Body of pancreas (tissue), 4 donors: Measurements from ENCODE around the gene PCDHGA7.

Experiments
- POLR2A ChIP-seq, 3 donors: fragments of 450-650 bp; IDR thresholded peaks; one replicate each; pipeline ENCODE4 v1.6.1; 2016; ENCODE audit warnings: antibody characterized with exemption in 3 of 3, mild to moderate bottlenecking in 2 of 3
- TF ChIP-seq, protein P1 (sequence below), 7 experiments: fragments of 450-650 bp in 4 of 7; fragments of 200-600 bp in 3 of 7; sonication (generic) in 3 of 7; IDR thresholded peaks; one replicate each; pipeline ENCODE4 v1.5.1; 2016 to 2019; ENCODE audit warnings: antibody characterized with exemption in 7 of 7

DNA sequence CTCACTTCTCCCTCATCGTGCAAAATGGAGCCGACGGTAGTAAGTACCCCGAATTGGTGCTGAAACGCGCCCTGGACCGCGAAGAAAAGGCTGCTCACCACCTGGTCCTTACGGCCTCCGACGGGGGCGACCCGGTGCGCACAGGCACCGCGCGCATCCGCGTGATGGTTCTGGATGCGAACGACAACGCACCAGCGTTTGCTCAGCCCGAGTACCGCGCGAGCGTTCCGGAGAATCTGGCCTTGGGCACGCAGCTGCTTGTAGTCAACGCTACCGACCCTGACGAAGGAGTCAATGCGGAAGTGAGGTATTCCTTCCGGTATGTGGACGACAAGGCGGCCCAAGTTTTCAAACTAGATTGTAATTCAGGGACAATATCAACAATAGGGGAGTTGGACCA lies 48.7 kb downstream of the PCDHGA7 start:
- no peak for TF ChIP-seq POLR2A (IDR thresholded peaks at IDR 0.05)
- TF ChIP-seq, protein P1, sequence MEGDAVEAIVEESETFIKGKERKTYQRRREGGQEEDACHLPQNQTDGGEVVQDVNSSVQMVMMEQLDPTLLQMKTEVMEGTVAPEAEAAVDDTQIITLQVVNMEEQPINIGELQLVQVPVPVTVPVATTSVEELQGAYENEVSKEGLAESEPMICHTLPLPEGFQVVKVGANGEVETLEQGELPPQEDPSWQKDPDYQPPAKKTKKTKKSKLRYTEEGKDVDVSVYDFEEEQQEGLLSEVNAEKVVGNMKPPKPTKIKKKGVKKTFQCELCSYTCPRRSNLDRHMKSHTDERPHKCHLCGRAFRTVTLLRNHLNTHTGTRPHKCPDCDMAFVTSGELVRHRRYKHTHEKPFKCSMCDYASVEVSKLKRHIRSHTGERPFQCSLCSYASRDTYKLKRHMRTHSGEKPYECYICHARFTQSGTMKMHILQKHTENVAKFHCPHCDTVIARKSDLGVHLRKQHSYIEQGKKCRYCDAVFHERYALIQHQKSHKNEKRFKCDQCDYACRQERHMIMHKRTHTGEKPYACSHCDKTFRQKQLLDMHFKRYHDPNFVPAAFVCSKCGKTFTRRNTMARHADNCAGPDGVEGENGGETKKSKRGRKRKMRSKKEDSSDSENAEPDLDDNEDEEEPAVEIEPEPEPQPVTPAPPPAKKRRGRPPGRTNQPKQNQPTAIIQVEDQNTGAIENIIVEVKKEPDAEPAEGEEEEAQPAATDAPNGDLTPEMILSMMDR (IDR thresholded peaks at IDR 0.05), result no peak
